Measurements from ENCODE around the gene PTPN23. TPM values are rescaled to one million over a fixed set of nuclear protein-coding genes. Genes with fewer than 3 reads are reported as not detected.

Gene PTPN23
- total RNA-seq, 2 donors from 2014 or later, result 30.5 to 44.0 TPM

DNA sequence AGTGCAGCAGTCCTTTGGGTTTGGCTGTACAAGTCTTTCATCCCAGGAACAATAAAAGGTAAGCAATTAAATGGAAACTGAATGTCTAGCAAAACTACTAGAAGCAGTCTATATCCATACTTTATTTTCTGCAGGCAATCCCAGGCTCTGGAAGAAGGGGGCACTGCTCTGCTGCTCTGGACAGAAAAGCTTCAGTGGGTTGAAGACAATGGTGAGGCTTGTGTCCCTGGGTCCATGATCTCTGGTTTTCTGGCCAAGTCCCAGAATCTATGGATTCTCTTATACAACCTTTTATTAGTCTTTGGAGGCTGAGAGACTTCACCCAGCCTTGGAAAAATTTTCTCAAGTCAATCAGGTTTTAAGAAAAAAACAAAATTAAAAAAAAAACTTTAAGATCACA lies 59.3 kb downstream of the PTPN23 start:
- H3K27ac ChIP-seq, result no peak overlapping the region
- H3K27me3 ChIP-seq, result no peaks in the 10 kb centered on the region
- H3K4me3 ChIP-seq, result no peak overlapping the region
- H3K4me1 ChIP-seq, result peaks cover 7% of the 10 kb centered on the region
- no peak overlapping the region for H3K9ac ChIP-seq (ENCODE audit: low read depth in 2 of 2, low read length in 2 of 2)
- H3K36me3 ChIP-seq, result no peaks in the 10 kb centered on the region
- H3K9me3 ChIP-seq, result no peaks in the 10 kb centered on the region
- intact Hi-C loops (cut with DNase I), result no loop called here
- no peak for DNase-seq
- TF ChIP-seq, protein P1, sequence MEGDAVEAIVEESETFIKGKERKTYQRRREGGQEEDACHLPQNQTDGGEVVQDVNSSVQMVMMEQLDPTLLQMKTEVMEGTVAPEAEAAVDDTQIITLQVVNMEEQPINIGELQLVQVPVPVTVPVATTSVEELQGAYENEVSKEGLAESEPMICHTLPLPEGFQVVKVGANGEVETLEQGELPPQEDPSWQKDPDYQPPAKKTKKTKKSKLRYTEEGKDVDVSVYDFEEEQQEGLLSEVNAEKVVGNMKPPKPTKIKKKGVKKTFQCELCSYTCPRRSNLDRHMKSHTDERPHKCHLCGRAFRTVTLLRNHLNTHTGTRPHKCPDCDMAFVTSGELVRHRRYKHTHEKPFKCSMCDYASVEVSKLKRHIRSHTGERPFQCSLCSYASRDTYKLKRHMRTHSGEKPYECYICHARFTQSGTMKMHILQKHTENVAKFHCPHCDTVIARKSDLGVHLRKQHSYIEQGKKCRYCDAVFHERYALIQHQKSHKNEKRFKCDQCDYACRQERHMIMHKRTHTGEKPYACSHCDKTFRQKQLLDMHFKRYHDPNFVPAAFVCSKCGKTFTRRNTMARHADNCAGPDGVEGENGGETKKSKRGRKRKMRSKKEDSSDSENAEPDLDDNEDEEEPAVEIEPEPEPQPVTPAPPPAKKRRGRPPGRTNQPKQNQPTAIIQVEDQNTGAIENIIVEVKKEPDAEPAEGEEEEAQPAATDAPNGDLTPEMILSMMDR (IDR thresholded peaks at IDR 0.05), result no peak

- TF ChIP-seq, protein P1 (IDR thresholded peaks at IDR 0.05), result no peak
- Histone ChIP-seq H3K27ac (peak overlapping the region; percentile 78), H3K4me1 (peaks cover 7% of the 10 kb centered on the region)
Measured at GRCh38 chr3:47441796-47442551, 61.2 kb downstream of the PTPN23 start.

DNA sequence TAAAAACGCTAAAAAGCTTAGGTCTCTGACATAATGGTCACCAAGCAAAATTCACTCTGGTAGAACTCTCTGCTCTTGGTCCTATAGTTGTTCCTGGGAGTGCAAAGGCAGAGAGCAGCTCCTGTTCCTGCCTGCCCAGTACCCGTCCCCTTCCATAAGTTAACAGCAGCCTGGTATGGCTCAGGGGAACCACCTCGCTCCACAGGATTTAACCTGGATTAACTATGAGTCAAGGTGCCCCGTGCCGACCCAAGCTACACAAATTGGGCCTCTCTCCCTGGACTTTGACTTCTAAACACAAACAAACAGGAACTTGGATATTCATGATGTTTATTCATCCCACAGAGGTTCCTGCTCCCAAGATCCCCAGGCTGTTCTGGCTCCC lies 62.8 kb downstream of the PTPN23 start:
- intact Hi-C loops (cut with DNase I), result no loop called here
- TF ChIP-seq, protein P1 (IDR thresholded peaks at IDR 0.05), result no peak
- peak; percentile 64 for DNase-seq

More at GRCh38 chr3:47441796-47442551, 61.2 kb downstream of the PTPN23 start:
- no peak overlapping the region for H3K4me3 ChIP-seq
- intact Hi-C loops (cut with DNase I), result no loop called here
- H3K9me3 ChIP-seq, result no peaks in the 10 kb centered on the region
- H3K27me3 ChIP-seq, result no peaks in the 10 kb centered on the region
- peak; percentile 66 for DNase-seq
- H3K36me3 ChIP-seq, result no peaks in the 10 kb centered on the region
- peak overlapping the region in 1 of 2 donors; percentile 4 for H3K9ac ChIP-seq (ENCODE audit: low read depth in 2 of 2, low read length in 2 of 2)

GRCh38 chr3:47444103-47444502 lies 63.3 kb downstream of the PTPN23 start:
- no peak overlapping the region for H3K9ac ChIP-seq (ENCODE audit: low read depth in 2 of 2, low read length in 2 of 2)
- DNase-seq, result no peak
- peak overlapping the region; percentile 70 for H3K27ac ChIP-seq
- no peaks in the 10 kb centered on the region for H3K36me3 ChIP-seq
- H3K4me3 ChIP-seq, result no peak overlapping the region
- no peaks in the 10 kb centered on the region for H3K9me3 ChIP-seq
- no peaks in the 10 kb centered on the region for H3K27me3 ChIP-seq
- TF ChIP-seq, protein P1 (IDR thresholded peaks at IDR 0.05), result no peak
- intact Hi-C loops (cut with DNase I), result no loop called here
- peaks cover 7% of the 10 kb centered on the region for H3K4me1 ChIP-seq

More for the DNA sequence above, 62.8 kb downstream of the PTPN23 start:
- no peaks in the 10 kb centered on the region for H3K27me3 ChIP-seq
- no peaks in the 10 kb centered on the region for H3K9me3 ChIP-seq
- peaks cover 7% of the 10 kb centered on the region for H3K4me1 ChIP-seq
- peak overlapping the region; percentile 70 for H3K27ac ChIP-seq
- H3K36me3 ChIP-seq, result no peaks in the 10 kb centered on the region
- no peak overlapping the region for H3K4me3 ChIP-seq
- H3K9ac ChIP-seq (ENCODE audit: low read depth in 2 of 2, low read length in 2 of 2), result peak overlapping the region; percentile 12 to 56

- no peaks in the 10 kb centered on the region for H3K9me3 ChIP-seq
- H3K9ac ChIP-seq (ENCODE audit: low read depth in 2 of 2, low read length in 2 of 2), result no peak overlapping the region
- no peaks in the 10 kb centered on the region for H3K36me3 ChIP-seq
- H3K4me3 ChIP-seq, result no peak overlapping the region
- intact Hi-C loops (cut with DNase I), result no loop called here
- H3K4me1 ChIP-seq, result no peaks in the 10 kb centered on the region
- TF ChIP-seq, protein P1 (IDR thresholded peaks at IDR 0.05), result no peak
- no peak overlapping the region for H3K27ac ChIP-seq
- DNase-seq, result no peak
- no peaks in the 10 kb centered on the region for H3K27me3 ChIP-seq
Measured at GRCh38 chr3:47452453-47453215, 71.8 kb downstream of the PTPN23 start.

Data from colonic mucosa (tissue), 4 donors.